Stomach smooth muscle (tissue), 2 donors: ENCODE data around the gene CBFA2T3.

ENCODE experiments used
- H3K27ac ChIP-seq: one replicate; pipeline ENCODE4 v1.7.0; 2013; ENCODE audit warnings: mild to moderate bottlenecking, low read length, inconsistent platforms
- H3K27me3 ChIP-seq, 2 donors: one replicate each; pipeline ENCODE4 v1.7.0; 2013; ENCODE audit warnings: low read length in 2 of 2; ENCODE audit not compliant: insufficient read depth in 2 of 2, control insufficient read depth in 1 of 2
- H3K36me3 ChIP-seq, 2 donors: one replicate each; pipeline ENCODE4 v1.7.0; 2013; ENCODE audit warnings: low read length in 2 of 2; ENCODE audit not compliant: control insufficient read depth in 2 of 2, insufficient read depth in 2 of 2
- H3K4me1 ChIP-seq: one replicate; pipeline ENCODE4 v1.7.0; 2013; ENCODE audit warnings: low read length; ENCODE audit not compliant: control insufficient read depth, insufficient read depth
- H3K4me3 ChIP-seq, 2 donors: one replicate each; pipeline ENCODE4 v1.7.0; 2013; ENCODE audit warnings: low read length in 2 of 2
- H3K9ac ChIP-seq, 2 donors: one replicate each; pipeline ENCODE4 v1.7.0; 2013; ENCODE audit warnings: low read length in 2 of 2, mild to moderate bottlenecking in 1 of 2
- H3K9me3 ChIP-seq, 2 donors: one replicate each; pipeline ENCODE4 v1.7.0; 2013; ENCODE audit warnings: low read length in 2 of 2; ENCODE audit not compliant: control insufficient read depth in 2 of 2
- donor health status: healthy.
- donor health status: Pancreatic carcinoma.

The CBFA2T3 gene

GRCh38 chr16:88867581-88868246 lies 109.3 kb downstream of the CBFA2T3 start:
- H3K9ac ChIP-seq = no peak overlapping the region
- H3K27ac ChIP-seq = no peak overlapping the region
- no peak overlapping the region for H3K4me3 ChIP-seq
- H3K9me3 ChIP-seq = no peaks in the 10 kb centered on the region
- H3K36me3 ChIP-seq = peaks cover 0 to under 1% of the 10 kb centered on the region in 2 donors
- peaks cover 2% of the 10 kb centered on the region for H3K4me1 ChIP-seq
- H3K27me3 ChIP-seq = peaks cover 3 to 14% of the 10 kb centered on the region in 2 donors

GRCh38 chr16:88866151-88866920 lies 110.7 kb downstream of the CBFA2T3 start, which contains the start of gene PABPN1L:
Gene PABPN1L (minus strand): TSS chr16:88866660. CDS start chr16:88866606, 54 bp downstream.
- H3K4me1 ChIP-seq = peaks cover under 1% of the 10 kb centered on the region
- no peak within 1 kb of the TSS for H3K9ac ChIP-seq
- peaks cover 0 to 8% of the 10 kb centered on the region in 2 donors for H3K27me3 ChIP-seq
- H3K9me3 ChIP-seq = no peaks in the 10 kb centered on the region
- H3K4me3 ChIP-seq = no peak within 1 kb of the TSS
- H3K36me3 ChIP-seq = peaks cover 7 to 8% of the 10 kb centered on the region in 2 donors
- H3K27ac ChIP-seq = no peak within 1 kb of the TSS

GRCh38 chr16:88865742-88866141 lies 111.3 kb downstream of the CBFA2T3 start:
- Histone ChIP-seq H3K9ac (no peak overlapping the region), H3K27me3 (peaks cover 0 to 7% of the 10 kb centered on the region in 2 donors), H3K27ac (no peak overlapping the region), H3K4me3 (no peak overlapping the region), H3K9me3 (no peaks in the 10 kb centered on the region), H3K4me1 (no peaks in the 10 kb centered on the region), H3K36me3 (peaks cover 10% of the 10 kb centered on the region in 2 donors)

DNA sequence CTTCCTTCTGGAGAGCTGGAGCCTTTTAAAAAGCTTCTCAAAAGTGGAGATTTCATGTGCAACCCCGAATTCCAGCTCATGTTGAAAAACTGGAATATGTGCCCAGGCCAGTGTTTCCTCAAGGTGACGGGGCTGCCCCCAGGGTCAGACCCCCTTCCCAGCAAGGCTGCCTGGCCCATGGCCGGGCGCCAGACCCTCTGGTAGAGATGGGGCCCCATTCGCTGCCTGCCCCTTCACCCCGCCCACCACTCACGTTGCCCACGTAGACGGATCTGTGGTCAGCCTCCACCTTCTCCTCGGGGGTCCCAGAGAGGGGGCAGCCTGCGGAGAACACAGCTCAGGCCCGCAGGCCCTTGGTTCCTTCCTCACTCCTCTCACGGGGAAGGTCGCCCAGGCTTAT lies 111.7 kb downstream of the CBFA2T3 start:
- Histone ChIP-seq H3K4me3 (no peak overlapping the region), H3K27ac (no peak overlapping the region)

GRCh38 chr16:88864521-88864920 lies 112.5 kb downstream of the CBFA2T3 start:
- Histone ChIP-seq H3K4me1 (peaks cover under 1% of the 10 kb centered on the region), H3K4me3 (no peak overlapping the region), H3K27ac (no peak overlapping the region), H3K9me3 (no peaks in the 10 kb centered on the region), H3K9ac (no peak overlapping the region), H3K27me3 (peaks cover 0 to 3% of the 10 kb centered on the region in 2 donors), H3K36me3 (peaks cover 21 to 22% of the 10 kb centered on the region in 2 donors)

More for the DNA sequence above, 111.7 kb downstream of the CBFA2T3 start:
- Histone ChIP-seq H3K27me3 (peaks cover 0 to 5% of the 10 kb centered on the region in 2 donors), H3K4me1 (no peaks in the 10 kb centered on the region), H3K9me3 (no peaks in the 10 kb centered on the region), H3K36me3 (peaks cover 13 to 14% of the 10 kb centered on the region in 2 donors), H3K9ac (no peak overlapping the region)

GRCh38 chr16:88864099-88864498 lies 112.9 kb downstream of the CBFA2T3 start:
- H3K4me1 ChIP-seq = peaks cover 5% of the 10 kb centered on the region
- H3K9me3 ChIP-seq = no peaks in the 10 kb centered on the region
- H3K36me3 ChIP-seq = peaks cover 25 to 26% of the 10 kb centered on the region in 2 donors

DNA sequence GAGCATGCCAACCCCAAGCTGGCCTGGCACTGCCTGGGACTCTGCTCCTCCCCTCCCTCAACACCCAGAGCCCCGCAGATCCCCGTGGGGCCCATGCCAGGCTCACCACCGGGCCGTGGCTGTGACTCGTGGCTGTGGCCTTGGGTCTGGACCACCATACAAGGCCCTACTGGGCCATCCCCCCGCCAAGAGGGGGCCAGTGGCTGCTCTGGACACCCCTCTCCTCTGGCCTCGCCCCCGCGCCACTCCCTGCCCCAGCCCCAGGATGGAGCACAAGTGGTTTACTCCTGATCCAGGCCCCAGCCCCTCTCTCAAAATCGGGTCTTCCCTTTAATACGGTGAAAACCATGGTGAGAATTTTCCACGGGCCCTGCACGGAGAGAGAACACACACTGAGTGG lies 113.6 kb downstream of the CBFA2T3 start:
- H3K27me3 ChIP-seq = peaks cover 0 to 3% of the 10 kb centered on the region in 2 donors
- H3K4me1 ChIP-seq = peaks cover 10% of the 10 kb centered on the region
- no peak overlapping the region for H3K4me3 ChIP-seq
- no peaks in the 10 kb centered on the region for H3K9me3 ChIP-seq
- H3K9ac ChIP-seq = no peak overlapping the region
- H3K36me3 ChIP-seq = peaks cover 27 to 30% of the 10 kb centered on the region in 2 donors
- no peak overlapping the region for H3K27ac ChIP-seq

More at GRCh38 chr16:88864099-88864498, 112.9 kb downstream of the CBFA2T3 start:
- Histone ChIP-seq H3K27ac (no peak overlapping the region), H3K4me3 (no peak overlapping the region), H3K27me3 (peaks cover 0 to 3% of the 10 kb centered on the region in 2 donors), H3K9ac (no peak overlapping the region)

DNA sequence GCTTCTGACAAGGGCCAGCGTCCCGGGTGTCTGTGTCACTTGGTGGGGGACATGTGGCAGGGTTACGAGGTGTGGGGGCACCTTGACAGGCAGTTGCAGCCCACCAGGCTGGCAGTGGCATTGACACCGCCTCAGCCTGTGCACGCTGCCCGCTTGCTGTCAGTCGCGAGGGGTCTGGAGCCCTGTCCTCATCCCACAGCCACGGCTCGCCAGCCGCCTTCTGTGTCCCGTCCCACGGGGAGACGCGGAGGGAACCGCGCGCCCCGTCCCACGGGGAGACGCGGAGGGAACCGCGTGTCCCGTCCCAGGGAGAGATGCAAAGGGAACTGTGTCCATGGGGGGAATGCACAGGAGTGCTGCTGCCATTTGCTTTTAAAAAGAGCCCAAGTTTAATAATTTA lies 114.0 kb downstream of the CBFA2T3 start:
- Histone ChIP-seq H3K36me3 (peaks cover 27 to 30% of the 10 kb centered on the region in 2 donors), H3K27ac (no peak overlapping the region), H3K27me3 (peaks cover 0 to 3% of the 10 kb centered on the region in 2 donors), H3K4me1 (peaks cover 14% of the 10 kb centered on the region), H3K4me3 (no peak overlapping the region), H3K9ac (no peak overlapping the region), H3K9me3 (no peaks in the 10 kb centered on the region)

DNA sequence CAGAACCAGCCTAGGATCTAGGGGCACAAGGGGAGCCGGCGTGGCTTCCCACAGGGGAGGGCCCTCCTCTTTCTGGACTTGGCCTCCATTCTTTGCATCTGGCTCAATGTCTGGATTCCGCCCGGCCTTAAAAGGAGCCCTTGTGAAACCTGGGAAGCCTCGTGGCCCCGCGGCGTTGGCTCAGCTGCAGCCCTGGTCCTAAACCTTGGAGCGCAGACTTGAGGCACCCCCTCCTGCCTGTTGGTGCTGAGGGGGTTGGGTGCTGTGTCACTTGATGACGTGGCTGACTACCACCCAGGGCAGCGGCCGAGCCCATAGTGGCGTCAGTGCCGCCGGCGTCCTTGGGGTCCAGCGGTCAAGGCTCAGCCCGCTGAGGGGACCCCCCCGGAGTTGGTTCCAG lies 115.6 kb downstream of the CBFA2T3 start:
- Histone ChIP-seq H3K36me3 (peaks cover 27 to 30% of the 10 kb centered on the region in 2 donors), H3K4me3 (no peak overlapping the region), H3K4me1 (peaks cover 22% of the 10 kb centered on the region), H3K9ac (no peak overlapping the region), H3K9me3 (no peaks in the 10 kb centered on the region), H3K27me3 (peaks cover 0 to 3% of the 10 kb centered on the region in 2 donors), H3K27ac (no peak overlapping the region)

GRCh38 chr16:88859381-88860091 lies 117.5 kb downstream of the CBFA2T3 start:
- Histone ChIP-seq H3K36me3 (peaks cover 27 to 30% of the 10 kb centered on the region in 2 donors), H3K27ac (no peak overlapping the region), H3K9me3 (no peaks in the 10 kb centered on the region), H3K4me3 (no peak overlapping the region), H3K4me1 (peaks cover 30% of the 10 kb centered on the region), H3K9ac (no peak overlapping the region), H3K27me3 (no peaks in the 10 kb centered on the region)
